SK-N-SH (cell line): ENCODE results near the gene LRP1. TPM values are rescaled to one million over a fixed set of nuclear protein-coding genes. Genes with fewer than 3 reads are reported as not detected.

Experiments
- polyA plus RNA-seq, 3 experiments: library from polyadenylated mRNA; depleted of rRNA; stranded (reverse); fragments of >200 nt; gene quantifications; 2 replicates each; pipeline ENCODE4 v1.2.3, GENCODE V29; 2012
- small RNA-seq, 7 experiments: library from RNA; depleted of rRNA; stranded (forward); fragments of <200 nt; gene quantifications; one replicate each; pipeline ENCODE3, GENCODE V24; 2012

LRP1 gene
- polyA plus RNA-seq, 1 of the 3 experiments (the other 2 are of a cell fraction), result 55.0 TPM

Small RNAs within 50 kb of the gene (small RNA-seq; reads per million reads assigned to genes)
- gene MIR1228, result 0.06 to 12.5 (median 5.7) reads per million in 7 experiments

Other genes with a start within 250 kb of the LRP1 start
- not detected in 2 replicates for gene SDR9C7, start 194.1 kb upstream of the LRP1 start, polyA plus RNA-seq (2012; rRNA removed)
- 0.12 and 0.18 TPM in 2 replicates for gene RDH16, start 170.9 kb upstream of the LRP1 start, polyA plus RNA-seq (2012; rRNA removed)
- 3.7 and 4.8 TPM in 2 replicates for gene ZBTB39, start 121.9 kb upstream of the LRP1 start, polyA plus RNA-seq (2012; rRNA removed)
- gene TAC3, start 112.0 kb upstream of the LRP1 start, polyA plus RNA-seq (2012; rRNA removed), result not detected in 2 replicates
- not detected in 2 replicates for gene MYO1A, start 78.4 kb upstream of the LRP1 start, polyA plus RNA-seq (2012; rRNA removed)
- 6.2 and 8.8 TPM in 2 replicates for gene NEMP1, start 49.7 kb upstream of the LRP1 start, polyA plus RNA-seq (2012; rRNA removed)
- gene NAB2, start 39.4 kb upstream of the LRP1 start, polyA plus RNA-seq (2012; rRNA removed), result 23.7 and 24.9 TPM in 2 replicates
- 0.15 and 0.42 TPM in 2 replicates for gene STAT6, start 17.1 kb upstream of the LRP1 start, polyA plus RNA-seq (2012; rRNA removed)
- gene LRP1-AS, start 19.1 kb downstream of the LRP1 start, polyA plus RNA-seq (2012; rRNA removed), result not detected in 2 replicates
- gene NXPH4, start 88.3 kb downstream of the LRP1 start, polyA plus RNA-seq (2012; rRNA removed), result 0.18 and 0.31 TPM in 2 replicates
- gene SHMT2, start 101.2 kb downstream of the LRP1 start, polyA plus RNA-seq (2012; rRNA removed), result 181 and 204 TPM in 2 replicates
- 0.63 and 0.76 TPM in 2 replicates for gene STAC3, start 122.7 kb downstream of the LRP1 start, polyA plus RNA-seq (2012; rRNA removed)